ENCODE data around the gene PHF24.
"Not testable (repeated sequence)": the region's sequence is repeated elsewhere in the genome, so short reads cannot be mapped to it uniquely, and the experiment has no call there.

The PHF24 gene

DNA sequence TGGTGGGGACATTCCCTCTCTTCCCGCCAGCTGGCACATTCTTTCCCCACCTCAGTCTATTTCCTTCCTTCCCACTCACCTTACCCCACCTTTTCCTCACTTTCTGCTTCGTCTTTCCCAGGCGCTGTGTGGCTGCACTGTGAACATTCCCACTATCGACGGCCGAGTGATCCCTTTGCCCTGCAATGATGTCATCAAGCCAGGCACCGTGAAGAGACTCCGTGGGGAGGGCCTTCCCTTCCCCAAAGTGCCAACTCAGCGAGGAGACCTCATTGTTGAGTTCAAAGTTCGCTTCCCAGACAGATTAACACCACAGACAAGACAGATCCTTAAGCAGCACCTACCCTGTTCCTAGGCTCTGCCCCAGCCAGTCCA, 38.8 kb downstream of the PHF24 start:
- no peak for DNase-seq (ENCODE audit: low read depth in 2 of 2)

DNA sequence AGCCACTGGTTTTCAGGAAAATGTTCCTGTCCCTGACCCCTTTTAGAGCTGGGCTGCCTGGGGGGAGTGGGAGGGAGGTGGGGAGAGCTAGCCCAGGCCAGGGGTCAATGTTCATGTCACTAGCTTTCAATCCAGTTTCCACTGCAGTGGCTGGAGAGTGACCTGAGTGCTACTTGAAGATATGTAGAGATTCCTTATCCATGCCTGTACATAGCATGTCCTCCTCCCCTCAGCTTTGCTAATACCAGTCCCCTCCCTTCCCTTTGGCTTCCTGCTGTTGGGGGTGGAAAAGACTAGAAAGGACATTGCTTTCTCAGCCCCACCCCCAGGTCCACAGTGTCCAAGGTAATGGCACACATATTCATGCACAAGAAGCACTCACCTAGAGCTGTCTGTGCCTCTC, 39.3 kb downstream of the PHF24 start:
- DNase-seq (ENCODE audit: low read depth in 2 of 2) = no peak

DNA sequence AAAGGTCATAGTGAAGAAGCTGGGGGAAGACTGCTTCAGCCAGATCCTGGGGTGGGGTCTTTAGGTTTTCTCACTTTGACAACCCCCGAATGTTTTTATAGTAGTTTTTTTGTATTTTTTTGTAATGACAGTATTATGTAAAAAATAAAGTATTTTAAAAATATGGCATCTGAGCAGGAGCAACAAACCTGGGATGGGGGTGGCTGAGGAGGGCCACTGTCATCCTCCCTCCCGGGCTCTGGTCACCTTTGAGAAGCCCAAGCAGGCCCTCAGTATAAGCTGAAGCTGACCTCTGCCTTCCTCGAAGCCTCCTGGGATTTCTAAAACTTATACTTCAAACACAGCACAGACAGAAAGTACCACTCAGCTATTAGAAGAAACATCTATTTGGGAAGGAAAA, 40.2 kb downstream of the PHF24 start:
- no peak for DNase-seq (ENCODE audit: low read depth in 2 of 2)

DNA sequence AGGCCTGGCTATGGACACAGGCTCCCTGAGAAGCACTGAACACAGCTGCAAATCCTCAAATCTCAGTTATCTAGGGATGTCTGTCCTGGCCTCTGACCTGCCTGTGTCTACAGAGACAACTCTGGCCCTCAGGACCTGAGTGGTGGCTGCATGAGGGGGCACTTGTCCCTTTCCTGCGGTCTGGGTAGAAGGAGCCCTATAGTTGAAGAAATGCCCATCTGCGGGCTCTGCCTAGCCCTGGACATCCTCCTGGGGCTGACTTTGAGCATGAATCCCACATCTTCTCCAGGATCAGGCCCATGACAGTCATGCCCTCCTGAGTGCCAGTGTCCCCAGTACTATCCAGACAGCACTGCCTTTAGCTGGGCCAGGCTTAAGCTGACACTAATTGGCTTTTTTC, 41.5 kb downstream of the PHF24 start:
- DNase-seq (ENCODE audit: low read depth in 2 of 2) = no peak

DNA sequence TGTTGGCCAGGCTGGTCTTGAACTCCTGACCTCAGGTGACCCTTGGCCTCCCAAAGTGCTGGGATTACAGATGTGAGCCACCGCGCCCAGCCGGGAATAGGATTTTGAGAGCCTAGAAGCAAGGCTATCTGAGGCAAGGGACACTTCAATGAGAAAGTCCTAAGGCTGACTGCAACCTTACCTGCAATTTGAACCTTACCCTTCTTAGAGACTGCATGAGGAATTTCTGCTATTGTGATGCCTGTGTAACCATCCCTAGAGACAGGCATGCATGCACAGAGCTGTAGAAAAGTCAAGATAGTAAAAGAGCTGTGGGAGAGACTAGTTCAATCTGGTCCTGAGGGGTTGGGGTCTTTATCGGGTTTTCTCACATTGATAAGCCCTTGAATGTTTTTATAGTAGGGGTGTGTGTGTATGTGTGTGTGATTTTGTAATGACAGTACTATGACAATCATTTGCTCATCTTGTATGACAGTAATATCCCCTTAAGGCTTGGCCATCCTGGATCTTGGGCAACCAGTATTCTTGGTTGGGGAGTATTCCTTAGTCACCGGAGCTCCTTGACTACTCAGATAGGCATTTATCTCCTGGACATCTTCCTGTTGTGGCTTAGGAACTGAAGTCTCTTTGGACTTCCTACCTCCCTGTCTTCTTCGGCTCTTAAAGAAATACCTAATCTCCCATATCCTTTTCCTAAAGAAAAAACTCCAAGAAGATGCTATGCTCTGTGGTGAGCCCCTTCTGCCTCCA, 42.6 kb downstream of the PHF24 start:
- no peak for DNase-seq (ENCODE audit: low read depth in 2 of 2)

DNA sequence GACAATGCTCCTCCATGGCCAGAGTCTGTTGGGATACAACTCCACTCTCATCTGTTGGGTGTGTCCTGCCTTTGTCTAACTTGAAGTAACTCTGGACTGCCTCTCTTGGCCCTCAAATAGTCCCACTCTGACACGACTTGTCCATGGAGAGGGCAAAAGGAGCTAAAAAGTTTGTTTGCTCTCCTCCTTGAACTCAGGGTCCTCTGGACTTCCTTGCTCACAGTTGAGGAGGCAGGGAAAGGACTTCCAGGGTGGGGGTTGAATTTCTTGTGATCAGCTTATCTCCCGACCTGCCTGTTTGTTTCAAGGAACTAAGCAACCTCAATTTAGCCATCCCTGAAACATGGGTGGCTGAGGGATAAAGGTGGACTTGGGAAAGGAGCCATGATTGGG, 43.2 kb downstream of the PHF24 start:
- no peak for DNase-seq (ENCODE audit: low read depth in 2 of 2)

DNA sequence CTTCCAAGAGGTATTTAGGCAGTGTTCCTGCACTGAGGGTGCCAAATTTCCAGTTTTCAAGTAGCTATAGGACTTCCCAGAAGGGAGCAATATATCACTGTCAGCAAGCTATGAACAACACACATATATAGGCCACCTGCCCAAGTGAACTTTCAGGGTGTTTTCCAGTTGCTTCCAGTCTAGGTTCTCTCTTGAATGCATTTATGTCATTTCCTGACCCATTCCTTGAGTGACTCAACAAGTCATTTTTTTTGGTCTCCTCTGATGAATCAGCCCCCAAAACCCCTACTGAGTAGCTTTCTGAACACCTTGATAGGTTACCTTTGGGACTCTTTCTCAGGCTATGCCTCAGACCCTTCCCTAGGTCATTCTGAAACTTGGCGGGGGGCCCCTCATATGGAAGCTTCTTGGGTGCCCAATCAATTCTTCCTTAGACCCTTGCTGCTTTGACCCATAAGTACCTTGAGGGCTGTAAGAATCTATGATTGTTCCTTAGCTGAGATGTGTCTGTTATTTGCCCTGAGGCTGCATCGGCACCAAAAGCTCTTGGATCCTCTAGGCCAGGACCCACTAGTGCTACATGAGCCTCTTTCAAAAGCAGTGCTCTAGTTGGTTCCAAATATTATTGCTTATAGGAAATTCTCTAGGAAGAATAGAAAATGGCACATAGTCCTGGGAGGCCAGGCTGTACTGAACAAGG, 43.9 kb downstream of the PHF24 start:
- DNase-seq (ENCODE audit: low read depth in 2 of 2) = no peak

DNA sequence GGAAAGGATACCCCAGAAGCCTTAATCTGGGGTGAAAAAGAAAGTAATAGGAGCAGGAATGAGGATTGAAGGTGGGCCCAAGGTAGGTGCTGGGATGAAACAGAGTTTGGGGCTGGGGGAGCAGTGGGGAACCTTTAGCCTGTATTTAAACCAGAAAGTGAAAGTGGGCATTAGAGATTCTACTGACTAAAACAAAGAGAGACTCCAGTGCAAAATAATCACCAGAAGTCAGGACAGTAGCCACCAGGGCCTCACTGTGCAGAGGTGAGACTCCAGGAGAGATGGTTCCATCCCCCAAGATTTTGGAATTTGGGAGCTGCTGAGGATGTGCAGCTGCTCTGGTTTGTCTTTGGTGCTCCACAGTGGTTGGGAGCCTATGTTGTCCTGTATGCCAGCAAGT, 44.5 kb downstream of the PHF24 start:
- no peak for DNase-seq (ENCODE audit: low read depth in 2 of 2)

DNA sequence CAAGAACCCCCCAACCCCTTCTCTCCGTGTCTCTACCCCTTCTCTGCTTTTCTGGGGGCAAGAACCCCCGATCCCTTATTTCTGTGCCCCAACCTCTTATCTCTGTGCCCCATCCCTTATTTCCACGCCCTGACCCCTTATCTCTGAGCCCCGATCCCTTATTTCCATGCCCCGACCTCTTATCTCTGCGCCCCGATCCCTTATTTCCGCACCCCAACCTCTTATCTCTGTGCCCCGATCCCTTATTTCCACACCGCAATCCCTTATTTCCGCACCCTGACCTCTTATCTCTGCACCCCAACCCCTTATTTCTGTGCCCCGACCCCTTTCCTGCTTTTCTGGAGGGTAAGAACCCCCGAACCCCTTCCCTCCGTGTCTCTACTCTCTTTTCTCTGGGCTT, 46.2 kb downstream of the PHF24 start:
- not testable (repeated sequence) for DNase-seq (ENCODE audit: low read depth in 2 of 2)

DNA sequence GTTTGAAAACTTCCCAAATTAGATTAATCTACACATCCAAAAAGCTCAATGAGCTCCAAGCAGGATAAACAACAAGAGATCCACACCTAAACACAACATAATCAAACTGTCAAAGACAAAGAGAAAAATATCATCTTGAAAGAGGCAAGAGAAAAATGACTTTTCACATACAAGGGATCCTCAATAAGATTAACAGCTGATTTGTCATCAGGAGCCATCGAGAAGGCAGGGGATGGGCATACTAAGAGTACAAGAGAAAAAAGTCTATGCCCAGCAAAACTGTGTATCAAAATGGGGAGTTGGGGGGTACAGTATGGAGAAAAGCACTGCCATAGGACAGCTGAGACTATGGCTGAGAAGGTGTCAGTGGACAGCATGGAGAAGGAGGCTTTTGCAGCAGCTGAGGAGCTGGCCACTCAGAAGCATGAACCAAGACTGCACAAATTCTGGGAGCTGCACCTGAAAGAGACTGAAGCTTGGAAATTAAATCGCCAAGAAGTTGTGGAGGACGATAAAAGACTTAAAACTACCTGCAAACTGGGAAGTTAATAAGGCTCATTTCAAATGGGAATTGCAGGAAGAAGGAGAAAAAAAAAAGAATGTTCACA, 52.4 kb downstream of the PHF24 start:
- DNase-seq (ENCODE audit: low read depth in 2 of 2) = no peak

DNA sequence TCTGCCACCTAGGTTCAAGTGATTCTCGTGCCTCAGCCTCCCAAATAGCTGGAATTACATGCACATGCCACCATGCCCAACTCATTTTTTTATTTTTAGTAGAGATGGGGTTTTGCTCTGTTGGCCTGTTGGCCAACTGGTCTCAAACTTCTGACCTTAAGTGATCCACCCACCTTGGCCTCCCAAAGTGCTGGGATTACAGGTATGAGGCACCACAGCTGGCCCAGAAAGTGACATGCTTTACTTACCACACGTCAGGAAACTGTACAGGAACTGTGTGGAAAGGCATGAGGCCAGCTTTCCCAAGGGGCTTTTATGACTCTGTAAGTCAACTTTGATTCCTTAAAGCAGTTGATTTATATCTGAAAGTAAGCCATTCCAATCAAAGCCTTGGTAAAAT, 56.4 kb downstream of the PHF24 start:
- DNase-seq (ENCODE audit: low read depth in 2 of 2) = no peak

DNA sequence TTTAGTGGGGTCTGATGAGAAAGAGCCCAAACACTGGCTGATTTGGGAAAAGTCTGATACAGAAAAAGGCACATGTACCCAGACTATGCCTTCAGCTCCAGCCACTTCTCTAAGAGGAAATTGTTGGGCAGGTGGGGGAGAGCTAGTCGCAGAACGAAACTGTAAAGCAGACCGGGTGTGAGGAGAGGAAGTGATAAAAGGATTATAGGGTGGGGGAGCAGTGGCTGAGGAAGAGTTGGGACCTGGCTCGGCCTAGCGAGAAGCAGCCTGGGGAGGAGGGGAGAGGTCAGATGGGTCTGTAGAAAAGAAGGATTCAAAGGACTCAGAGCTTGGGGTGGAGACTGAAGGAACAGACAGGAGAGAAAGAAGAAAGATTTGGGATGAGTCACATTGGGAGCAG, 65.4 kb downstream of the PHF24 start:
- DNase-seq (ENCODE audit: low read depth in 2 of 2) = not testable (repeated sequence)

DNA sequence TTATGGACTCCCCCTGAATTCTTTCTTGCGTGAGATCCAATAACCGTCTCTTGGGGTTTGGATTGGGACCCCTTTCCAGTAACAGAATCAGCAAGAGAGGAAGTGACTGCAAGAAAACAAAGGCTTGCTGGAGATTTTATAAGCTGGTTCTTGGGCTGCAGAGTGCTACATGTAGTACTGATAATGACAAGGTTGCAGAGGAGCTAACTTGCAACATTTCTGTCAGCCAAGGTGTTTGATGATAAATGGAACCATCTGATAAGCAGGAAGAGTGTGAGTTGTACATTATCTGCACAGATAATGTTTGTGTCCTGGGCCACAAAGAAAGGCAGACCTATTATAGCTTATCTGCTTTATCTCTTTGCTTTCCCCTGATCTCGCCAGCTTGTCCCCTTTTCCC, 68.6 kb downstream of the PHF24 start:
- no peak for DNase-seq (ENCODE audit: low read depth in 2 of 2)

DNA sequence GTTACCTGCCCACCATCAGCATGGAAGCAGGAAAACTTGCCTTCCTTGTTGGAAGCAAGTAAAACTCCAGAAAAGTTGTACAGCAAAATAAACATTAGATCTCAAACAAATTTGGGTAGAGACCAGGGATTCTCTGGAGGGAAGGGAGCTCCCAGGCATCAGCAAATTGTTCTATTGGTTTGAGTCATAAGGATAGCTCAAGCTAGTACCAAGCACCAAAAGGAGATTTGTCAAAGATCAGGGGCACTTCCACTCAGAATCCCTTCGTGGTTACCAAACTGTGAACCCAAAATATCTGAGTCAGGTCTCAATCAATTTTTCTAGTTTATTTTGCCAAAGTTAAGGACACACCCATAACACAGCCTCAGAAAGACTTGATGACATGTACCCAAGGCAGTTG, 69.3 kb downstream of the PHF24 start:
- no peak for DNase-seq (ENCODE audit: low read depth in 2 of 2)

DNA sequence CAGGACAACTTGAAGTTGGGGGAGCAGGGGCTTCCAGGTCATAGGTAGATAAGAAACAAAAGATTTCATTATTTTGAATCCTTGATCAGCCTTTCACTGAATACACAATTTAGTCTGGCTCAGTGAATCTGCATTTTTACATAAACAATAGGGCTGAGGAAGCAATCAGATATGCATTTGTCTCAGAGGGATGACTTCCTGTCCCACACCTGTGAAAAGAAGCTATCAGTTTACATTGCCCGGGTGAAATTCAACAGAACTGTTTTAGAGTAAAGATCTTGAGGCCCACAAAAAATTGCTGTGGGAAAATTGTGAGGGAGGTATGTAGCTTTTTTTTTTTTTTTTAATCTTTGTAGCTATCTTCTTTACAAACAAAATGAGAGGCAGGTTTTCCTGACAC, 69.8 kb downstream of the PHF24 start:
- no peak for DNase-seq (ENCODE audit: low read depth in 2 of 2)

DNA sequence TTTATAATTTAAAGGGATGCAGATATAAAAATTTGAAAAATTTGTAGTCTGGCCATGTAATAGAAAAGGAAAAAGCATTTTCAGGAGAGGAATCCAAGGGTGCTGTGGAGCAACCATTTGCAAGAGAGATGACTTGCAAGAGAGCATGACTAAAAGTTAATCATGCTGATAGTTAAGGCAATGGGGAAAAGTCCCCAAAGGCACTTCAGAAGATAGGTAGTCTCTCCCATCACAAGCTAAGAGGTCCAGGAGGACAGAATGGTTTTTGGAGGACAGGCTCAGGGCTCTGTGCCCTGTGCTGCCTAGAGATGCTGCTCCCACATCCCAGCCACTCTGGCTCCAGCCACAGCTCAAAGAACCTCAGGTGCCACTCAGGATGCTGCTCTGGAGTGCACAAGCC, 70.3 kb downstream of the PHF24 start:
- no peak for DNase-seq (ENCODE audit: low read depth in 2 of 2)

DNA sequence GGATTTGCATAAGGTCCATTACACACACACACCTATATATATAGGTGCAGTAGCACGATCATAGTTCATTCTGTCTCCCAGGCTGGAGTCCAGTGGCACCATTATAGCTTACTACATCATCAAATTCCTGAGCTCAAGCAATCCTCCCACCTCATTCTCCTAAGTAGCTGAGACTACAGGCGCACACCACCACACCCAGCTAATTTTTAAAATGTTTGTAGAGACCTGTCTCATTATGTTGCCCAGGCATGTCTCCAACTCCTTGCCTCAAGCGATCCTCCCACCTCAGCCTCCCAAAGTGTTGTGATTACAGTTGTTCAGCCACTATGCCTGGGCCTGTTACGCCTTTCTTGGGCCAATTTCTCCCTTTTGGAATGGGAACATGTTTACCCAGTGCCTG, 71.2 kb downstream of the PHF24 start:
- DNase-seq (ENCODE audit: low read depth in 2 of 2) = no peak

DNA sequence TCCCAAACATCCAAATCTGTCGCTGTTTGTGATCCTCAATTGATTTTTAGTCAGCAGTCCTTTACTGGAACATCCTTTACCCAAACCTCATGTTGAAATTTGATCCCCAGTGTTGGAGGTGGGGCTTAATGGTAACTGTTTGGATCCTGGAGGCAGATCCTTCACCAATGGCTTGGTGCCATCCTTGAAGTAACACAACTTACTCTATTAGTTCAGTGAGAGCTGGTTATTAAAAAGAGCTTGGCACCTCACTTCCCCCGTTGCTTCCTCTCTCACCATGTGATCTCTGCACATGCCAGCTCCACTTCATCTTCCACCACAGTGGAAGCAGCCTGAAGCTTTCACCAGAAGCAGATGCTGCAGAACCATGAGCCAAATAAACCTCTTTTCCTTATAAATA, 71.8 kb downstream of the PHF24 start:
- no peak for DNase-seq (ENCODE audit: low read depth in 2 of 2)

Measured in stimulated activated CD8-positive, alpha-beta memory T cell treated with anti-CD3 and anti-CD28 coated beads, Interleukin-2, amount 100 ng/mL, for 1 hour (primary cell).